Keratinocyte (primary cell): Measurements from ENCODE around the gene SMG6. TPM values are rescaled to one million over a fixed set of nuclear protein-coding genes. Genes with fewer than 3 reads are reported as not detected.

ENCODE experiments used
- DNase-seq: peaks from one replicate; pipeline ENCODE4 v3.0.0-alpha.2; 2011; ENCODE audit warnings: low read depth, missing footprints, low spot score
- FAIRE-seq: peaks from 2 replicates; lab custom pipeline; 2011; peaks lifted over from hg19 to GRCh38; lab: Jason Lieb, UNC
- H2AFZ ChIP-seq: 2 replicates; pipeline ENCODE4 v1.6.0; 2012; ENCODE audit warnings: low read length, control low read depth, inconsistent platforms; ENCODE audit not compliant: control insufficient read depth
- H3K27ac ChIP-seq: 2 replicates; pipeline ENCODE4 v1.5.1; 2011; ENCODE audit warnings: low read length; ENCODE audit not compliant: control insufficient read depth, insufficient read depth
- H3K27me3 ChIP-seq: 3 replicates; pipeline ENCODE4 v1.6.0; 2011; ENCODE audit warnings: low read length; ENCODE audit not compliant: control insufficient read depth, insufficient read depth; ENCODE audit errors: extremely low read depth
- H3K36me3 ChIP-seq, 2 experiments: 2 replicates in 1 of 2; 3 replicates in 1 of 2; pipeline ENCODE4 v1.5.1; 2011; ENCODE audit warnings: low read length in 2 of 2, mild to moderate bottlenecking in 1 of 2; ENCODE audit not compliant: control insufficient read depth in 2 of 2, insufficient read depth in 2 of 2; ENCODE audit errors: extremely low read depth in 1 of 2
- H3K4me1 ChIP-seq: 3 replicates; pipeline ENCODE4 v1.5.1; 2011; ENCODE audit warnings: low read length; ENCODE audit not compliant: control insufficient read depth, insufficient read depth; ENCODE audit errors: extremely low read depth
- H3K4me2 ChIP-seq: 3 replicates; pipeline ENCODE4 v1.6.0; 2011; ENCODE audit warnings: low read depth, low read length; ENCODE audit not compliant: control insufficient read depth, insufficient read depth; ENCODE audit errors: extremely low read depth
- H3K4me3 ChIP-seq, 3 experiments: fragments of 200-600 bp in 1 of 3; sonication (generic) in 1 of 3; 2 replicates in 2 of 3; 3 replicates in 1 of 3; pipeline ENCODE4 v1.5.1; 2011 to 2016; ENCODE audit warnings: low read length in 3 of 3, mild to moderate bottlenecking in 3 of 3, control low read depth in 2 of 3, inconsistent platforms in 1 of 3, low read depth in 1 of 3, mixed read lengths in 1 of 3, mixed run types in 1 of 3, moderate library complexity in 1 of 3; ENCODE audit not compliant: control insufficient read depth in 2 of 3, insufficient read depth in 2 of 3; ENCODE audit errors: extremely low read depth in 1 of 3
- H3K79me2 ChIP-seq: 2 replicates; pipeline ENCODE4 v1.6.0; 2012; ENCODE audit warnings: low read length; ENCODE audit not compliant: control insufficient read depth, insufficient read depth
- H3K9ac ChIP-seq: 3 replicates; pipeline ENCODE4 v1.6.0; 2011; ENCODE audit warnings: low read length; ENCODE audit not compliant: control insufficient read depth, insufficient read depth; ENCODE audit errors: extremely low read depth
- H3K9me1 ChIP-seq: 3 replicates; pipeline ENCODE4 v1.6.0; 2011; ENCODE audit warnings: low read length; ENCODE audit not compliant: control insufficient read depth, insufficient read depth; ENCODE audit errors: extremely low read depth
- H3K9me3 ChIP-seq: 2 replicates; pipeline ENCODE4 v1.5.1; 2012; ENCODE audit warnings: low read depth, low read length; ENCODE audit not compliant: control insufficient read depth
- H4K20me1 ChIP-seq: 3 replicates; pipeline ENCODE4 v1.6.0; 2011; ENCODE audit warnings: low read length; ENCODE audit not compliant: control insufficient read depth, insufficient read depth; ENCODE audit errors: extremely low read depth
- EZH2 ChIP-seq: IDR thresholded peaks from one replicate; pipeline ENCODE4 v1.6.1; 2012; ENCODE audit warnings: inconsistent platforms, mild to moderate bottlenecking, low read length, moderate library complexity
- dilution Hi-C: fragments of 300-500 bp; cut with MboI; formaldehyde crosslinking; loops from one replicate; pipeline ENCODE4 v1.7.0; 2020; ENCODE audit warnings: low sequenced_read_pairs; ENCODE audit not compliant: extremely low pct_ligation_motif_present
- polyA plus RNA-seq, 5 experiments: library from polyadenylated mRNA; depleted of rRNA in 3 of 5; stranded (reverse) in 3 of 5; stranded (forward) in 1 of 5; unstranded in 1 of 5; fragments of >200 nt; gene quantifications; 1 replicate in 1 of 5; 2 replicates in 3 of 5; 3 replicates in 1 of 5; pipeline versions ENCODE4 v1.2.1 to v1.2.3, GENCODE V29; 2011 to 2012; ENCODE audit warnings: missing spikeins in 2 of 5, low read depth in 1 of 5, low replicate concordance in 1 of 5
- TF ChIP-seq, protein P1 (sequence below), 3 experiments: IDR thresholded peaks in 1 of 3; conservative IDR thresholded peaks in 1 of 3; optimal IDR thresholded peaks in 1 of 3; 2 replicates in 2 of 3; 3 replicates in 1 of 3; pipeline versions ENCODE3 to v1.5.1; 2011; ENCODE audit warnings: low read length in 3 of 3, mild to moderate bottlenecking in 3 of 3, moderate library complexity in 2 of 3, control low read depth in 1 of 3, inconsistent platforms in 1 of 3; ENCODE audit not compliant: insufficient read depth in 2 of 3; ENCODE audit errors: extremely low read depth in 1 of 3

Gene SMG6
- polyA plus RNA-seq, 1 donor (not counting 4 experiments of a cell fraction or from before 2014, with no cell fraction given): 3.6 TPM

DNA sequence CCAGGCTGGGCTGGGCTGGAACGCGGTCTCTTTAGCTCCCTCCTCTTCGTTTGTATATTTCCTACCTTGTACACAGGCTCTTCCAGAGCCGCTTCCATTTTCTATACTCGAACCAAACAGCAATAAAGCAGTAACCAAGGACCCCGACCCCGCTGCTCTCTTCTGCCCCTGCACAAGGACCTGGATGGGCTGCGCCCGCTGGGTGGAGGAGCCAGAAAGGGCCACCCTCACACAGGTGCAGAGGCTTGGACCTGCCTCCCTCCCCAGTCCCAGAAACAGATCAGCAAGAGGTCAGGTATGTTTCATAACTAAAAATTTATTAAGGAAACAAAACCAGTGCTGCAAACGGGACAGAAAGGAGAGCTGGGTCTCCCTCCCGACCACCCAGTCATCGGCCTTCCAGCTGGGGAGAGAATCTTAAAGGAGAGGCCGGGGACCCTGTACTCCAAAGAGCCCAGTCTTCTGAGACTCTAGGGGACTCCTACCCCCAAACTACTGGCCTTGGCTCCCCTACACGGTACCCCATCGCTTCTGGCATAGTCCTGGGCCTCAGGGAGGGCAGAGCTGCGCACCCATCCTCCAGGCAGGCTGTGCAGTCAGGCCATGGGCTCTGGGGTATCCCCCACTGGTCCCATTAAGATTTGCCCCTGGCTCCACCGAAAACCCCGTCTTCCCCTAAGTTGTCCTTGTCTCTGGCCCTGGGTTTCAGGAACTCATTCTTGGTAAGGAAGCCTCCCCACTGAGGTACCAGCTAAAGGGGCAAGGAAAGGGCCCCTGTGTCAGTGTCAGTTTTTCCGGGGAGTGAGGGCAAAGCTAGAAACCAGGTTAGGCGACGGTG lies 243.8 kb downstream of the SMG6 start:
- no peaks in the 10 kb centered on the region for H3K4me1 ChIP-seq
- H3K27me3 ChIP-seq: peaks cover 7% of the 10 kb centered on the region
- TF ChIP-seq EZH2: no peak
- TF ChIP-seq, protein P1, sequence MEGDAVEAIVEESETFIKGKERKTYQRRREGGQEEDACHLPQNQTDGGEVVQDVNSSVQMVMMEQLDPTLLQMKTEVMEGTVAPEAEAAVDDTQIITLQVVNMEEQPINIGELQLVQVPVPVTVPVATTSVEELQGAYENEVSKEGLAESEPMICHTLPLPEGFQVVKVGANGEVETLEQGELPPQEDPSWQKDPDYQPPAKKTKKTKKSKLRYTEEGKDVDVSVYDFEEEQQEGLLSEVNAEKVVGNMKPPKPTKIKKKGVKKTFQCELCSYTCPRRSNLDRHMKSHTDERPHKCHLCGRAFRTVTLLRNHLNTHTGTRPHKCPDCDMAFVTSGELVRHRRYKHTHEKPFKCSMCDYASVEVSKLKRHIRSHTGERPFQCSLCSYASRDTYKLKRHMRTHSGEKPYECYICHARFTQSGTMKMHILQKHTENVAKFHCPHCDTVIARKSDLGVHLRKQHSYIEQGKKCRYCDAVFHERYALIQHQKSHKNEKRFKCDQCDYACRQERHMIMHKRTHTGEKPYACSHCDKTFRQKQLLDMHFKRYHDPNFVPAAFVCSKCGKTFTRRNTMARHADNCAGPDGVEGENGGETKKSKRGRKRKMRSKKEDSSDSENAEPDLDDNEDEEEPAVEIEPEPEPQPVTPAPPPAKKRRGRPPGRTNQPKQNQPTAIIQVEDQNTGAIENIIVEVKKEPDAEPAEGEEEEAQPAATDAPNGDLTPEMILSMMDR (optimal IDR thresholded peaks at IDR 0.05 in 1 of 3, IDR thresholded peaks at IDR 0.05 in 1 of 3, conservative IDR thresholded peaks at IDR 0.05 in 1 of 3; ENCODE audit: extremely low read depth in 1 of 3, insufficient read depth in 2 of 3, low read length in 3 of 3): no peak
- H3K79me2 ChIP-seq: peaks cover 5% of the 10 kb centered on the region
- no peaks in the 10 kb centered on the region for H3K9me3 ChIP-seq
- no peak overlapping the region for H3K9ac ChIP-seq
- H3K36me3 ChIP-seq: peaks cover 14% of the 10 kb centered on the region in 2 experiments
- no peak overlapping the region for H3K4me2 ChIP-seq
- no peak for DNase-seq
- FAIRE-seq: no peak
- dilution Hi-C loops: no loop called here
- H3K9me1 ChIP-seq: no peaks in the 10 kb centered on the region
- H4K20me1 ChIP-seq: peaks cover 4% of the 10 kb centered on the region
- no peak overlapping the region for H2AFZ ChIP-seq
- H3K27ac ChIP-seq: no peak overlapping the region
- no peak overlapping the region for H3K4me3 ChIP-seq

DNA sequence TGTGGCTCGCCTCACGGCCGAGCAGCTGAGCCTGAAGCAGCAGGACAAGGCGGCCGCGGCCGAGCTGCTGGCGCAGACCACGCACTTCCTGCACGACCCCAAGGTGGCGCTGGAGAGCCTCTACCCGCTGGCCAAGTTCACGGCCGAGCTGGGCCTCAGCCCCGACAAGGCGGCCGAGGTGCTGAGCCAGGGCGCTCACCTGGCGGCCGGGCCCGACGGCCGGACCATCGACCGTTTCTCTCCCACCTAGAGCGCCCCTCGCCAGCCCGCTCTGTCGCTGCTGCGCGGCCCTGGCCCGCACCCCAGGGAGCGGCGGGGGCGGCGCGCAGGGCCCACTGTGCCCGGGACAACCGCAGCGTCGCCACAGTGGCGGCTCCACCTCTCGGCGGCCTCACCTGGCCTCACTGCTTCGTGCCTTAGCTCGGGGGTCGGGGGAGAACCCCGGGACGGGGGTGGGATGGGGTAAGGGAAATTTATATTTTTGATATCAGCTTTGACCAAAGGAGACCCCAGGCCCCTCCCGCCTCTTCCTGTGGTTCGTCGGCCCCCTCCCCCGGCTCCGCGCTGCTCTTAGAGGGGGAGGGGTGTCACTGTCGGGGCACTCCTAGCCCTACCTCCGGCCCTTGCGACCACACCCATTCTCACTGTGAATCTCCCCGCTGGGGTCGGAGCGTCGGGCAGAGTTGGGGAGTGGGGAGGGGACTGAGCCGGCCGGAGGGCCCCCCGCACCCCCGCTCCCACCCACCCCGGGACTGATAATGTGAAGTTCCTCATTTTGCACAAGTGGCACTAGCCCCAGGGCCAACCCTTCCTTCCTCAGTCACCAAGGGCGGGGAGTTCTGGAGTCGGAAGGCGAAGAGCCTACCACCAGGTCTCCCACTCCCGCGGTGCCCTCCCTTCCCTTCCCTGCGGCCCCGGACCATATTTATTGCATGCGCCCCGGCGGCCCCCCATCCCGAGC lies 244.7 kb downstream of the SMG6 start:
- no peak for FAIRE-seq
- peaks cover 5% of the 10 kb centered on the region for H3K79me2 ChIP-seq
- H3K27ac ChIP-seq: no peak overlapping the region
- no peak for DNase-seq
- dilution Hi-C loops: no loop called here
- peaks cover 7% of the 10 kb centered on the region for H3K4me1 ChIP-seq
- no peak overlapping the region for H3K4me2 ChIP-seq
- H3K9me3 ChIP-seq: no peaks in the 10 kb centered on the region
- H3K36me3 ChIP-seq: peaks cover 6 to 10% of the 10 kb centered on the region in 2 experiments
- no peak for TF ChIP-seq EZH2
- TF ChIP-seq, protein P1 (optimal IDR thresholded peaks at IDR 0.05 in 1 of 3, IDR thresholded peaks at IDR 0.05 in 1 of 3, conservative IDR thresholded peaks at IDR 0.05 in 1 of 3; ENCODE audit: extremely low read depth in 1 of 3, insufficient read depth in 2 of 3, low read length in 3 of 3): peak; percentile 54 to 89 (median 88)
- peaks cover 7% of the 10 kb centered on the region for H3K27me3 ChIP-seq
- H3K9me1 ChIP-seq: no peaks in the 10 kb centered on the region
- H3K9ac ChIP-seq: no peak overlapping the region
- H2AFZ ChIP-seq: no peak overlapping the region
- H3K4me3 ChIP-seq: no peak overlapping the region
- H4K20me1 ChIP-seq: peaks cover 4% of the 10 kb centered on the region
